PFSK-1 (cell line): Measurements from ENCODE around the gene GALNS.

Source experiments
- FOXP2 ChIP-seq: optimal IDR thresholded peaks from 2 replicates; pipeline ENCODE3; 2011; ENCODE audit warnings: borderline replicate concordance, control low read depth, inconsistent platforms; ENCODE audit not compliant: insufficient read depth; ENCODE audit errors: extremely low read length, extremely low read depth
- POLR2AphosphoS5 ChIP-seq: IDR thresholded peaks from 2 replicates; pipeline ENCODE4 v1.6.1; 2012; ENCODE audit warnings: low read depth, mild to moderate bottlenecking, control low read depth, low read length, moderate library complexity
- SIN3A ChIP-seq: IDR thresholded peaks from 2 replicates; pipeline ENCODE4 v1.6.1; 2012; ENCODE audit warnings: mild to moderate bottlenecking, low read length, moderate library complexity, borderline replicate concordance; ENCODE audit not compliant: insufficient read depth
- TAF1 ChIP-seq: IDR thresholded peaks from 2 replicates; pipeline ENCODE4 v1.6.1; 2012; ENCODE audit warnings: low read length, control low read depth, borderline replicate concordance; ENCODE audit not compliant: insufficient read depth
- TF ChIP-seq, protein P1 (sequence below), 2 experiments: IDR thresholded peaks; 2 replicates each; pipeline versions ENCODE4 v1.6.1 to v1.8.0; 2011 to 2012; ENCODE audit warnings: low read depth in 2 of 2, low read length in 2 of 2, control low read depth in 1 of 2, inconsistent platforms in 1 of 2, mild to moderate bottlenecking in 1 of 2, moderate library complexity in 1 of 2; ENCODE audit not compliant: insufficient read depth in 1 of 2

DNA sequence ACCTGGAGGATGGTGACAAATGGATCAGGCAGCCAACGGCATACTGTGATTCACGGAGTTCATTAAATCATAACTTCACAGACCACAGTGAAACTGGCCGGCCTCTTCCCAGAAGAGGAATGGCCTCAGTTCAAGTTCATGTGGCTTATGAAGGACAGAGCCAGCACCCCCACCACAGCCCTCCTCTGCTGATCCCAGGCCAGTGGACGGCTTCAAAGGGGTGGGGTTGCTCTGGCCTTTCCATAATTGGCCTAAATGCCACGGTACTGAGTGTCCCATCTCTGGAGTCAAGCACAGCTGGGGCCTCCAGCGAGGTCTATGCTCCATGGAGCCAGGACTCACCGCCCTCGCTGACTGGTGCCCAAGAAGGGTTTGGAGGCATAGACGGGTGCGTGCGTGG is 21.4 kb downstream of the GALNS start:
- TF ChIP-seq POLR2AphosphoS5 (no peak), TAF1 (no peak), SIN3A (no peak), FOXP2 (no peak)
- TF ChIP-seq, protein P1, sequence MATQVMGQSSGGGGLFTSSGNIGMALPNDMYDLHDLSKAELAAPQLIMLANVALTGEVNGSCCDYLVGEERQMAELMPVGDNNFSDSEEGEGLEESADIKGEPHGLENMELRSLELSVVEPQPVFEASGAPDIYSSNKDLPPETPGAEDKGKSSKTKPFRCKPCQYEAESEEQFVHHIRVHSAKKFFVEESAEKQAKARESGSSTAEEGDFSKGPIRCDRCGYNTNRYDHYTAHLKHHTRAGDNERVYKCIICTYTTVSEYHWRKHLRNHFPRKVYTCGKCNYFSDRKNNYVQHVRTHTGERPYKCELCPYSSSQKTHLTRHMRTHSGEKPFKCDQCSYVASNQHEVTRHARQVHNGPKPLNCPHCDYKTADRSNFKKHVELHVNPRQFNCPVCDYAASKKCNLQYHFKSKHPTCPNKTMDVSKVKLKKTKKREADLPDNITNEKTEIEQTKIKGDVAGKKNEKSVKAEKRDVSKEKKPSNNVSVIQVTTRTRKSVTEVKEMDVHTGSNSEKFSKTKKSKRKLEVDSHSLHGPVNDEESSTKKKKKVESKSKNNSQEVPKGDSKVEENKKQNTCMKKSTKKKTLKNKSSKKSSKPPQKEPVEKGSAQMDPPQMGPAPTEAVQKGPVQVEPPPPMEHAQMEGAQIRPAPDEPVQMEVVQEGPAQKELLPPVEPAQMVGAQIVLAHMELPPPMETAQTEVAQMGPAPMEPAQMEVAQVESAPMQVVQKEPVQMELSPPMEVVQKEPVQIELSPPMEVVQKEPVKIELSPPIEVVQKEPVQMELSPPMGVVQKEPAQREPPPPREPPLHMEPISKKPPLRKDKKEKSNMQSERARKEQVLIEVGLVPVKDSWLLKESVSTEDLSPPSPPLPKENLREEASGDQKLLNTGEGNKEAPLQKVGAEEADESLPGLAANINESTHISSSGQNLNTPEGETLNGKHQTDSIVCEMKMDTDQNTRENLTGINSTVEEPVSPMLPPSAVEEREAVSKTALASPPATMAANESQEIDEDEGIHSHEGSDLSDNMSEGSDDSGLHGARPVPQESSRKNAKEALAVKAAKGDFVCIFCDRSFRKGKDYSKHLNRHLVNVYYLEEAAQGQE (IDR thresholded peaks at IDR 0.05; ENCODE audit: insufficient read depth in 1 of 2, low read depth in 2 of 2, low read length in 2 of 2) = no peak
